ENCODE results near the gene TYSND1. TPM values are rescaled to one million over a fixed set of nuclear protein-coding genes. Genes with fewer than 3 reads are reported as not detected.
"Not testable (repeated sequence)": the region's sequence is repeated elsewhere in the genome, so short reads cannot be mapped to it uniquely, and the experiment has no call there.

TYSND1 gene
- total RNA-seq, 1 donor: 12.1 TPM

- DNase-seq (ENCODE audit: low read depth): no peak
- no peak overlapping the region for H3K4me3 ChIP-seq (ENCODE audit: low read depth, low read length)
- TF ChIP-seq CTCF (IDR thresholded peaks at IDR 0.05; ENCODE audit: insufficient read depth, low read depth, low read length): no peak
These were observed 43.6 kb upstream of the TYSND1 start for GRCh38 chr10:70190102-70190501.

GRCh38 chr10:70188768-70189167 is 42.3 kb upstream of the TYSND1 start:
- TF ChIP-seq CTCF (IDR thresholded peaks at IDR 0.05; ENCODE audit: insufficient read depth, low read depth, low read length): no peak
- no peak for DNase-seq (ENCODE audit: low read depth)
- H3K4me3 ChIP-seq (ENCODE audit: low read depth, low read length): no peak overlapping the region

GRCh38 chr10:70186571-70186970 is 40.1 kb upstream of the TYSND1 start:
- no peak for DNase-seq (ENCODE audit: low read depth)
- no peak for TF ChIP-seq CTCF (IDR thresholded peaks at IDR 0.05; ENCODE audit: insufficient read depth, low read depth, low read length)
- H3K4me3 ChIP-seq (ENCODE audit: low read depth, low read length): no peak overlapping the region

GRCh38 chr10:70186090-70186489 is 39.6 kb upstream of the TYSND1 start:
- H3K4me3 ChIP-seq (ENCODE audit: low read depth, low read length): no peak overlapping the region
- no peak for TF ChIP-seq CTCF (IDR thresholded peaks at IDR 0.05; ENCODE audit: insufficient read depth, low read depth, low read length)
- DNase-seq (ENCODE audit: low read depth): no peak

- TF ChIP-seq CTCF (IDR thresholded peaks at IDR 0.05; ENCODE audit: insufficient read depth, low read depth, low read length): no peak
- H3K4me3 ChIP-seq (ENCODE audit: low read depth, low read length): no peak overlapping the region
- DNase-seq (ENCODE audit: low read depth): no peak
These were observed 36.8 kb upstream of the TYSND1 start for GRCh38 chr10:70183304-70183703.

- DNase-seq (ENCODE audit: low read depth); H3K4me3 ChIP-seq (ENCODE audit: low read depth, low read length): not testable (repeated sequence)
These were observed 32.7 kb upstream of the TYSND1 start for GRCh38 chr10:70179209-70179608.

GRCh38 chr10:70178139-70178725 is 31.7 kb upstream of the TYSND1 start:
- TF ChIP-seq CTCF (IDR thresholded peaks at IDR 0.05; ENCODE audit: insufficient read depth, low read depth, low read length): no peak
- no peak for DNase-seq (ENCODE audit: low read depth)
- no peak overlapping the region for H3K4me3 ChIP-seq (ENCODE audit: low read depth, low read length)

Measured in fibroblast of villous mesenchyme (primary cell).